ENCODE results near the gene SLC35E3. TPM values are rescaled to one million over a fixed set of nuclear protein-coding genes. Genes with fewer than 3 reads are reported as not detected.

Gene SLC35E3
- total RNA-seq, 4 donors from 2014 or later, result 1.6 to 8.1 (median 4.6) TPM

GRCh38 chr12:68790952-68791234 is 44.9 kb downstream of the SLC35E3 start:
- H3K4me3 ChIP-seq, result no peak overlapping the region
- in situ Hi-C loops (cut with MboI; ENCODE audit: low pct_ligation_motif_present in 1 of 4, low pct_unique_long_range_greater_than_20kb in 1 of 4, low sequenced_read_pairs in 3 of 4), result no loop called here
- no peak for DNase-seq
- H3K9me3 ChIP-seq, result no peaks in the 10 kb centered on the region
- WGBS, 2 donors (ENCODE audit: low coverage in 1 of 2), result 63 to 100% methylated on average over 1 to 3 of the region's 3 CpGs
- TF ChIP-seq POLR2A (IDR thresholded peaks at IDR 0.05) (no peak), EP300 (IDR thresholded peaks at IDR 0.05; ENCODE audit: low read depth) (no peak), CTCF (IDR thresholded peaks at IDR 0.05) (no peak), POLR2AphosphoS5 (IDR thresholded peaks at IDR 0.05) (no peak)
- H3K27me3 ChIP-seq, result no peaks in the 10 kb centered on the region
- intact Hi-C loops (cut with DNase I; ENCODE audit: low total_unique reads), result no loop called here
- H3K36me3 ChIP-seq, result no peaks in the 10 kb centered on the region
- H3K27ac ChIP-seq, result no peak overlapping the region
- peaks cover 0 to 11% (median 5%) of the 10 kb centered on the region in 4 donors for H3K4me1 ChIP-seq

GRCh38 chr12:68791897-68792481 is 46.0 kb downstream of the SLC35E3 start:
- no peaks in the 10 kb centered on the region for H3K27me3 ChIP-seq
- H3K9me3 ChIP-seq, result no peaks in the 10 kb centered on the region
- H3K36me3 ChIP-seq, result no peaks in the 10 kb centered on the region
- 80 to 83% methylated on average over 1 to 2 of the region's 2 CpGs for WGBS, 2 donors (ENCODE audit: low coverage in 1 of 2)
- no peak overlapping the region for H3K4me3 ChIP-seq
- intact Hi-C loops (cut with DNase I; ENCODE audit: low total_unique reads), result no loop called here
- in situ Hi-C loops (cut with MboI; ENCODE audit: low pct_ligation_motif_present in 1 of 4, low pct_unique_long_range_greater_than_20kb in 1 of 4, low sequenced_read_pairs in 3 of 4), result no loop called here
- no peak for DNase-seq
- peaks cover 0 to 7% (median 3%) of the 10 kb centered on the region in 4 donors for H3K4me1 ChIP-seq
- TF ChIP-seq POLR2A (IDR thresholded peaks at IDR 0.05) (no peak), POLR2AphosphoS5 (IDR thresholded peaks at IDR 0.05) (no peak)
- no peak overlapping the region for H3K27ac ChIP-seq

DNA sequence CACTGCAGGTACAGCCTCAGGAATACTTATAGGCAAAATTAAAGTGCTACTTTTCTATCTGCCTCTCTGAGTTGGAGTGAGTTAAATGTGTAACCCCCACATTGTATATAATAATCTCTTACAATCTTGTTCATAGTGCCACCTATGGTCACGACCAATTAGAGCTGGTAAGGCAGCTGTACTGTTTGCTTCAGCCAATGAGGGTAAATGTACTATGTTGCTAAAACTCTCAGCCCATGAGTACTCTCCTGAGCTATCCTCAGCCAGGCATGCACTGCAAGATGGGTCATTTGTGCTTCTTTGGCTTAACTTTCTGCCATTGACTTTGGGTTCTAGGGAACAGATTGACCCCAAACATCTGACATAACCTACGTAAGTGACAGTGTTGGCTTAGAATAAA is 47.0 kb downstream of the SLC35E3 start:
- Histone ChIP-seq H3K9me3 (no peaks in the 10 kb centered on the region), H3K4me3 (no peak overlapping the region), H3K36me3 (no peaks in the 10 kb centered on the region), H3K27me3 (no peaks in the 10 kb centered on the region), H3K27ac (no peak overlapping the region), H3K4me1 (no peaks in the 10 kb centered on the region)
- intact Hi-C loops (cut with DNase I; ENCODE audit: low total_unique reads) (no loop called here), in situ Hi-C loops (cut with MboI; ENCODE audit: low pct_ligation_motif_present in 1 of 4, low pct_unique_long_range_greater_than_20kb in 1 of 4, low sequenced_read_pairs in 3 of 4) (no loop called here)
- TF ChIP-seq EP300 (IDR thresholded peaks at IDR 0.05; ENCODE audit: low read depth) (no peak), CTCF (IDR thresholded peaks at IDR 0.05) (no peak), POLR2AphosphoS5 (IDR thresholded peaks at IDR 0.05) (no peak), POLR2A (IDR thresholded peaks at IDR 0.05) (no peak)
- DNase-seq, result peak; percentile 18
- WGBS, 2 donors (ENCODE audit: low coverage in 1 of 2), result 66 to 79% methylated on average over 2 of the region's 2 CpGs

DNA sequence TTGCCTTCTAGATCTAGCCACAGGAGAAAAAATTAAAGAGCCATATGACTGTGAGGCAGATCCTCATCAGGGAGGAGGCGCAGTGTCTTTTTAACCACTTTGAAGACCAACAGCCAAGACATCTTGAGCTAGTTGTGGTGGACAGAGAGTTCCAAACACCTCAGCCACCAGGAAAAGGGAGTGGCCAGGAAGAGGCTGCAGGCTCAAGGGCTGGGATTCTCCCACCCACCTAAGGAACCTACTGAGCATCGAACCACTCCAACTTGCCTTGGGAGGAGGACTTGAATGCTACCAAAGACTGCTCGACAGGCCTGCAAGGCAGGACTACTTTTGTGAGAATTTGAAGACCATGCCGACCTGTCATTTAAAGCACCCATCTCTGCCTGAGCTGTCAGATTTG is 47.5 kb downstream of the SLC35E3 start:
- WGBS, 2 donors (ENCODE audit: low coverage in 1 of 2), result 94% methylated on average over 4 of the region's 4 CpGs; no CpG with 5 or more reads in 1 of the 2 donors
- no peak for TF ChIP-seq POLR2A (IDR thresholded peaks at IDR 0.05)
- no peak for TF ChIP-seq EP300 (IDR thresholded peaks at IDR 0.05; ENCODE audit: low read depth)
- TF ChIP-seq CTCF (IDR thresholded peaks at IDR 0.05), result no peak
- TF ChIP-seq POLR2AphosphoS5 (IDR thresholded peaks at IDR 0.05), result no peak
- intact Hi-C loops (cut with DNase I; ENCODE audit: low total_unique reads) (no loop called here), in situ Hi-C loops (cut with MboI; ENCODE audit: low pct_ligation_motif_present in 1 of 4, low pct_unique_long_range_greater_than_20kb in 1 of 4, low sequenced_read_pairs in 3 of 4) (no loop called here)
- DNase-seq, result no peak
- Histone ChIP-seq H3K36me3 (no peaks in the 10 kb centered on the region), H3K4me3 (no peak overlapping the region), H3K9me3 (no peaks in the 10 kb centered on the region), H3K4me1 (no peaks in the 10 kb centered on the region), H3K27me3 (no peaks in the 10 kb centered on the region), H3K27ac (no peak overlapping the region)

All from transverse colon (tissue), 4 donors.